GM12801 (cell line): ENCODE data around the gene ENTREP1.

Experiments
- TF ChIP-seq, protein P1 (sequence below): IDR thresholded peaks from one replicate; pipeline ENCODE4 v1.5.1; 2011; ENCODE audit warnings: control low read depth; ENCODE audit not compliant: insufficient read length; ENCODE audit errors: extremely low read depth

Gene ENTREP1

DNA sequence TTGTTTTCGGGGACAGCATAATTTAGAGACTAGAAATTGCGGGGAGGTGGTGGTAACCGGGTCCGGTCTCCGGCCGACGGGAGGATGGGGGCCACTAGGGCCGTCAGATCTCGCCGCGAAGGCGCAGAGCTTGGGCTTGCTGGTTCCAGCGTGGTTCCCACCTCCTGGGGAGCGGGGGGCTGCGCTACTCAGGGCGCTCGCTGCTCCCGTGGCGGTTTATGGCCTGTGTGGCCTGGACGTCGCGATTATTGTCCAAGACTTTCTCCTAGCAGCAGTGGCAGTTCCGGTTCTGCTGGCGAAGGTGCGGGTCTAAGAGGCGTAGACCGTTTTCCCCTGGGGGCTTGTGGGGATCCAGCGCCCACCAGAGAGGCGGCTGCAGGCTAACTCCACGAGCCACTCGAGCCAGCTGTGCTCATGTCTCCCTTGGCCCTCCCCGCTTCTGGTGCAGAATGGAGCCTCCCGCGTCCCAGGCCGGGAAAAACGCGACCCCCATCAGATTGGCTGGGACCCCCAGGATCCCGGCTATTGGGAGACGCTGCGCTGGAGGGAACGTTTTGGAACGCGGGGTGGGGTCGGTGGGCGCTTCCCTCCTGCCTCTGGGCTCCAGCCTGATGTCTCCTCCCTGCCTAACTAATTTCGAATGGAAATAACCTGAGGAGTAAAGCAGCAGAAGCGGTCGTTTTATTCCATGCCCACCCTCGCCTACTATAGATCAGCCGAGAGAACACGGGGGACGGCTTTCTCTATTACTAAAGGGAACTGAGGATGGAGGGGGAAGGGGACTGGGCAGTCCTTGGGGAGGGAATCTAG, 87.1 kb downstream of the ENTREP1 start:
- TF ChIP-seq, protein P1, sequence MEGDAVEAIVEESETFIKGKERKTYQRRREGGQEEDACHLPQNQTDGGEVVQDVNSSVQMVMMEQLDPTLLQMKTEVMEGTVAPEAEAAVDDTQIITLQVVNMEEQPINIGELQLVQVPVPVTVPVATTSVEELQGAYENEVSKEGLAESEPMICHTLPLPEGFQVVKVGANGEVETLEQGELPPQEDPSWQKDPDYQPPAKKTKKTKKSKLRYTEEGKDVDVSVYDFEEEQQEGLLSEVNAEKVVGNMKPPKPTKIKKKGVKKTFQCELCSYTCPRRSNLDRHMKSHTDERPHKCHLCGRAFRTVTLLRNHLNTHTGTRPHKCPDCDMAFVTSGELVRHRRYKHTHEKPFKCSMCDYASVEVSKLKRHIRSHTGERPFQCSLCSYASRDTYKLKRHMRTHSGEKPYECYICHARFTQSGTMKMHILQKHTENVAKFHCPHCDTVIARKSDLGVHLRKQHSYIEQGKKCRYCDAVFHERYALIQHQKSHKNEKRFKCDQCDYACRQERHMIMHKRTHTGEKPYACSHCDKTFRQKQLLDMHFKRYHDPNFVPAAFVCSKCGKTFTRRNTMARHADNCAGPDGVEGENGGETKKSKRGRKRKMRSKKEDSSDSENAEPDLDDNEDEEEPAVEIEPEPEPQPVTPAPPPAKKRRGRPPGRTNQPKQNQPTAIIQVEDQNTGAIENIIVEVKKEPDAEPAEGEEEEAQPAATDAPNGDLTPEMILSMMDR, result no peak

DNA sequence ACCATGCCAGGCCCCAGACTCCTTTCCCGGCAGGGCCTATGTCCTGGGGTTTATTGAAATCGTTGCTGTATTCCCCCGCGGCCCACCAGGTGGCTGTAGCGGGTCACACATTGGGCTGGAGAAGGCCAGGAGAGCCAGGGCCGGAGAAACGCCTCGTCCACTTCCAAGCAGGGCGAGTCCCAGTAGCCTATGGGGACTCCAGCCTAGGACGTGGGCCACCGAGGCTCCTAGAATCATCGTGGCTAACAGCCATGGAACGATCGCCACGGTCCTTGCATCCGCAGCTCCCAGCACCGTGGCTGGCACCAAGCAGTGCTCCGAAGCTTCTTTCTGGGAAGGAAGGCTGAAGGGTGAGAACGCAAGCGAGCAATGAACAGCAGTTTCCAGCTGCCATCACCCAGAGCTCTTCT, 87.7 kb downstream of the ENTREP1 start:
- TF ChIP-seq, protein P1, result no peak

DNA sequence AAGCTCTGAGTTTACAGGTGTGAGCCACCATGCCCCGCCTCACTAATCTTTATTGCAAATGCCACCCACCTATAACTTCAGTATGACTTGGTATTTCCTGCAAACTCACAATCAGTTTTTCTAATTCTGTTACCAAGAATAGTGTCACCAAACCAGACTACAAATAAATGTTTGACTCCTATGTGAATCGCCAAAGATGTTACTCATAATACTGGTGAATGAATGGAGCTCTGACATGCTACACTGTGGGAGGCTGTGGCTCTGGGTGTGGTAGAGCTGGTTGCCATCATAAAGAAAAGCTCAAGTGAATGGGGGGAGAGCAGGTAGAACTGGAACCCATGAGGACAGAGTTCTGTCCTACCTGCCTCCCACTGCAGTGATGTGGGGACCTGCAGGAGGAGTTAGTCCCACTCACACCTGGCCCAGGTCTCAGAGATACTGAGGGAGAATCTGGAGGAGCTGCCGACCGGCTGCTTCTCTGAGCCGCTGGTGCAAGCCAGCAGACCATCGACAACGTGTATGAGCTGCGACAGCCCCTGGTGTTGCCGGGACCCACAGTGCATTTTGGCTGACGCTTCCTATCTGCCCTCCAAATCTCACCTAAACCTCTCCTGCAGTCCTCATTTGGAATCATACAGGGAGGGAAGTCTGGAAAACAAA, 95.7 kb downstream of the ENTREP1 start:
- TF ChIP-seq, protein P1, result no peak

- TF ChIP-seq, protein P1, result peak; percentile 6
Observed at GRCh38 chr9:69421908-69422801, 97.1 kb downstream of the ENTREP1 start.

GRCh38 chr9:69425136-69425801, 100.3 kb downstream of the ENTREP1 start:
- TF ChIP-seq, protein P1, result no peak

DNA sequence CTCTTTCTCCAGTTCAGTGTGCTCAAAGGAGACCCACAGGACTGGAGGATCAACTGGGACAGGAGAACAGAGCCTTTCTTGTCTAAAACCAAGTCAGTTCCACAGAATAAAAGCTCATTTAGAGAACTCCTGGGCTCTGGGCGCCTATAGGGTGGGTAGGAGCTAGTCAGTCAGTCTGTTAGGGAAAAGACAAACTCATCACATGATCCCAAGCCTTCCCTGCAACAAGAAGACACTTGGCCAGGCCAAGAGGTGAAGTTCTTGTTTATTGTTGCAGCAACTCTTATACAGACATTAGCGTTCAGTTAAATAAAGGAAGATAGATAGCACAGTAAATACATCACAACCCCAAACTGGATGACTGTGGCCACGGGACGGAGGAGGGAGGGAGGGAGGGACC, 102.3 kb downstream of the ENTREP1 start:
- TF ChIP-seq, protein P1, result no peak
